H9 (cell line): ENCODE data around the gene RAB30. TPM values are rescaled to one million over a fixed set of nuclear protein-coding genes. Genes with fewer than 3 reads are reported as not detected.

ENCODE experiments used
- DNase-seq: peaks from one replicate; pipeline ENCODE4 v3.0.0-alpha.2; 2017
- H2AFZ ChIP-seq: one replicate; pipeline ENCODE4 v1.6.1; 2013; ENCODE audit warnings: mild to moderate bottlenecking, low read length, control low read depth, moderate library complexity
- H2AK5ac ChIP-seq: 2 replicates; pipeline ENCODE4 v1.6.1; 2013; ENCODE audit warnings: low read length, control low read depth, mixed read lengths; ENCODE audit not compliant: insufficient read length
- H2BK120ac ChIP-seq: one replicate; pipeline ENCODE4 v1.6.1; 2013; ENCODE audit warnings: low read depth, mild to moderate bottlenecking, low read length, control low read depth, inconsistent platforms; ENCODE audit not compliant: poor library complexity, severe bottlenecking
- H2BK12ac ChIP-seq: 2 replicates; pipeline ENCODE4 v1.6.1; 2013; ENCODE audit warnings: low read length, control low read depth, mixed read lengths, low read depth; ENCODE audit not compliant: insufficient read length
- H2BK15ac ChIP-seq: 2 replicates; pipeline ENCODE4 v1.6.1; 2013; ENCODE audit warnings: low read depth, low read length, control low read depth
- H2BK20ac ChIP-seq: one replicate; pipeline ENCODE4 v1.6.1; 2013; ENCODE audit warnings: low read depth, mild to moderate bottlenecking, low read length, control low read depth, inconsistent platforms; ENCODE audit not compliant: poor library complexity, severe bottlenecking
- H2BK5ac ChIP-seq: 2 replicates; pipeline ENCODE4 v1.6.1; 2013; ENCODE audit warnings: low read length, control low read depth, mixed read lengths; ENCODE audit not compliant: insufficient read length
- H3K14ac ChIP-seq: 2 replicates; pipeline ENCODE4 v1.6.1; 2013; ENCODE audit warnings: low read length, control low read depth; ENCODE audit not compliant: insufficient read depth
- H3K18ac ChIP-seq: 2 replicates; pipeline ENCODE4 v1.6.1; 2013; ENCODE audit warnings: low read depth, mild to moderate bottlenecking, mixed read lengths, low read length, control low read depth; ENCODE audit not compliant: insufficient read length
- H3K23ac ChIP-seq: 2 replicates; pipeline ENCODE4 v1.6.1; 2013; ENCODE audit warnings: low read length, control low read depth, mixed read lengths, low read depth; ENCODE audit not compliant: insufficient read length
- H3K23me2 ChIP-seq: 2 replicates; pipeline ENCODE4 v1.6.1; 2013; ENCODE audit warnings: low read depth, mild to moderate bottlenecking, mixed read lengths, low read length, control low read depth; ENCODE audit not compliant: insufficient read length, poor library complexity, severe bottlenecking
- H3K27ac ChIP-seq: 2 replicates; pipeline ENCODE4 v1.5.1; 2013; ENCODE audit warnings: low read length, control low read depth, mixed read lengths, low read depth; ENCODE audit not compliant: insufficient read length
- H3K27me3 ChIP-seq: 2 replicates; pipeline ENCODE4 v1.6.1; 2013; ENCODE audit warnings: low read length, control low read depth, inconsistent platforms; ENCODE audit not compliant: insufficient read depth
- H3K4ac ChIP-seq: 2 replicates; pipeline ENCODE4 v1.6.1; 2013; ENCODE audit warnings: low read depth, mild to moderate bottlenecking, control low read depth, inconsistent platforms, low read length, moderate library complexity
- H3K4me1 ChIP-seq: 2 replicates; pipeline ENCODE4 v1.6.1; 2013; ENCODE audit warnings: low read length, control low read depth, inconsistent platforms; ENCODE audit not compliant: insufficient read depth
- H3K4me2 ChIP-seq: 2 replicates; pipeline ENCODE4 v1.6.1; 2013; ENCODE audit warnings: low read length, control low read depth, mixed read lengths; ENCODE audit not compliant: insufficient read length, insufficient read depth
- H3K56ac ChIP-seq: 2 replicates; pipeline ENCODE4 v1.6.1; 2013; ENCODE audit warnings: low read depth, mild to moderate bottlenecking, mixed read lengths, low read length, control low read depth; ENCODE audit not compliant: insufficient read length
- H3K79me1 ChIP-seq: 2 replicates; pipeline ENCODE4 v1.6.1; 2013; ENCODE audit warnings: low read depth, mild to moderate bottlenecking, moderate library complexity, low read length, control low read depth, inconsistent platforms; ENCODE audit not compliant: insufficient read depth, poor library complexity, severe bottlenecking
- H3K79me2 ChIP-seq: 2 replicates; pipeline ENCODE4 v1.6.1; 2013; ENCODE audit warnings: low read length, control low read depth, inconsistent platforms; ENCODE audit not compliant: insufficient read depth
- H3K9ac ChIP-seq: 2 replicates; pipeline ENCODE4 v1.6.1; 2013; ENCODE audit warnings: low read length, control low read depth, mixed read lengths; ENCODE audit not compliant: insufficient read length; ENCODE audit errors: extremely low read depth
- H3K9me3 ChIP-seq: one replicate; pipeline ENCODE4 v1.6.1; 2013; ENCODE audit warnings: low read depth, low read length, inconsistent platforms; ENCODE audit not compliant: control insufficient read depth
- H3T11ph ChIP-seq: one replicate; pipeline ENCODE4 v1.6.1; 2013; ENCODE audit warnings: mild to moderate bottlenecking, low read length, control low read depth, inconsistent platforms
- H4K20me1 ChIP-seq: one replicate; pipeline ENCODE4 v1.6.1; 2013; ENCODE audit not compliant: control insufficient read depth, insufficient read length, insufficient read depth
- H4K5ac ChIP-seq: 2 replicates; pipeline ENCODE4 v1.6.1; 2013; ENCODE audit warnings: low read depth, mild to moderate bottlenecking, mixed read lengths, low read length, control low read depth; ENCODE audit not compliant: insufficient read length
- H4K8ac ChIP-seq: replicated peaks from 2 replicates; pipeline ENCODE4 v1.6.1; 2013; ENCODE audit warnings: low read length, control low read depth, mixed read lengths, low read depth; ENCODE audit not compliant: insufficient read length
- H4K91ac ChIP-seq: 2 replicates; pipeline ENCODE4 v1.6.1; 2013; ENCODE audit warnings: low read depth, mild to moderate bottlenecking, moderate library complexity, mixed read lengths, low read length, control low read depth; ENCODE audit not compliant: insufficient read length
- H3K27ac Mint-ChIP-seq, 3 experiments: 2 replicates in 2 of 3; 3 replicates in 1 of 3; pipeline ENCODE4 v1.8.0; 2020 to 2021; ENCODE audit warnings: mixed read lengths in 3 of 3, mild to moderate bottlenecking in 1 of 3, moderate library complexity in 1 of 3
- H3K27me3 Mint-ChIP-seq: 2 replicates; pipeline ENCODE4 v1.8.0; 2021; ENCODE audit warnings: low read depth, mild to moderate bottlenecking, moderate library complexity, mixed read lengths
- H3K36me3 Mint-ChIP-seq, 3 experiments: 2 replicates in 2 of 3; 3 replicates in 1 of 3; pipeline ENCODE4 v1.8.0; 2020 to 2021; ENCODE audit warnings: low read depth in 3 of 3, mixed read lengths in 3 of 3; ENCODE audit not compliant: insufficient read depth in 1 of 3
- H3K4me1 Mint-ChIP-seq, 2 experiments: 2 replicates each; pipeline ENCODE4 v1.8.0; 2020; ENCODE audit warnings: mixed read lengths in 2 of 2
- H3K4me3 Mint-ChIP-seq, 2 experiments: 2 replicates in 1 of 2; 3 replicates in 1 of 2; pipeline ENCODE4 v1.8.0; 2020 to 2021; ENCODE audit warnings: mild to moderate bottlenecking in 2 of 2, mixed read lengths in 2 of 2, moderate library complexity in 1 of 2
- H3K9me3 Mint-ChIP-seq, 2 experiments: 2 replicates in 1 of 2; 3 replicates in 1 of 2; pipeline ENCODE4 v1.8.0; 2020; ENCODE audit warnings: mild to moderate bottlenecking in 2 of 2, mixed read lengths in 2 of 2, moderate library complexity in 1 of 2
- CTCF ChIP-seq: fragments of 200-600 bp; sonication (generic); conservative IDR thresholded peaks from 3 replicates; pipeline ENCODE4 v1.8.0; 2021; ENCODE audit warnings: antibody characterized with exemption, mild to moderate bottlenecking
- WGBS: extraction: QIAGEN DNeasy Blood & Tissue Kit; methylation state at CpG from one replicate; pipeline ENCODE4 v1.1.7; 2013; ENCODE audit warnings: missing lambda C conversion rate, low lambda C conversion rate, mixed read lengths; ENCODE audit not compliant: insufficient read length; ENCODE audit errors: extremely low coverage; 5-methylcytosine and 5-hydroxymethylcytosine counted together
- total RNA-seq: library from RNA; stranded (reverse); gene quantifications from 2 replicates; pipeline ENCODE4 v1.2.1, GENCODE V29; 2021

RAB30 gene
- total RNA-seq, 1 experiment from 2014 or later = 4.8 TPM

- no peak overlapping the region for H3K4me3 Mint-ChIP-seq
- H3K18ac ChIP-seq = no peak overlapping the region
Measured at GRCh38 chr11:83115026-83115425, 43.3 kb upstream of the RAB30 start.

More at GRCh38 chr11:83115026-83115425, 43.3 kb upstream of the RAB30 start:
- Histone ChIP-seq H3T11ph (no peak overlapping the region), H2BK5ac (no peak overlapping the region), H3K79me2 (no peaks in the 10 kb centered on the region), H2BK15ac (no peak overlapping the region), H2BK120ac (no peak overlapping the region), H4K5ac (no peak overlapping the region), H2AFZ (no peak overlapping the region), H3K4ac (no peak overlapping the region), H3K79me1 (no peaks in the 10 kb centered on the region), H3K27ac (no peak overlapping the region), H4K20me1 (no peaks in the 10 kb centered on the region), H2BK12ac (no peak overlapping the region), H3K27me3 (no peaks in the 10 kb centered on the region), H3K4me2 (no peak overlapping the region), H3K14ac (no peak overlapping the region), H4K91ac (no peak overlapping the region), H3K9ac (no peak overlapping the region), H2AK5ac (no peak overlapping the region), H2BK20ac (no peak overlapping the region), H3K23me2 (no peaks in the 10 kb centered on the region), H3K23ac (no peak overlapping the region), H3K56ac (no peak overlapping the region), H3K9me3 (no peaks in the 10 kb centered on the region), H4K8ac (no peak overlapping the region), H3K4me1 (no peaks in the 10 kb centered on the region)
- H3K27me3 Mint-ChIP-seq = no peaks in the 10 kb centered on the region; the same call in 1 of the 2 replicates
- WGBS = no CpG with 5 or more reads among the region's 3 CpGs
- peaks cover 1 to 6% of the 10 kb centered on the region in 2 experiments; a peak in 2 of 4 replicates for H3K4me1 Mint-ChIP-seq
- no peak overlapping the region for H3K27ac Mint-ChIP-seq
- no peaks in the 10 kb centered on the region for H3K36me3 Mint-ChIP-seq
- no peaks in the 10 kb centered on the region for H3K9me3 Mint-ChIP-seq
- no peak for TF ChIP-seq CTCF
- DNase-seq = no peak
